ENCODE results near the gene HSPA1A.

The HSPA1A gene

GRCh38 chr6:31865205-31866118 lies 50.1 kb downstream of the HSPA1A start:
- no peak for DNase-seq

All from NCI-H82 (cell line).